HCT116 (cell line): ENCODE measurements around the gene CDK1. TPM values are rescaled to one million over a fixed set of nuclear protein-coding genes. Genes with fewer than 3 reads are reported as not detected.

Experiments used
- ATAC-seq: fragments of 200-7000 bp; cut with Tn5 transposase; 2 replicates; pipeline ENCODE4 v1.9.1; 2020; ENCODE audit warnings: mild to moderate bottlenecking, moderate library complexity
- BruUV-seq: library from RNA; stranded (reverse); fragments of 400-500 nt; replicated peaks from 2 replicates; lab custom pipeline; 2021; lab: Mats Ljungman, UMichigan
- CTCF ChIA-PET: fragments of 300-600 bp; sonication (Branson Sonifier 250); formaldehyde crosslinking; loops from one replicate; lab custom pipeline; 2021; ENCODE audit warnings: antibody characterized with exemption; lab: Charles Lee
- POLR2A ChIA-PET: fragments of 300-600, 350-600 bp; sonication (Branson Sonifier 250); formaldehyde crosslinking; loops from one replicate; lab custom pipeline; 2021; ENCODE audit warnings: antibody characterized with exemption; lab: Charles Lee
- RAD21 ChIA-PET, 2 experiments: fragments of 300-600 bp; sonication (Branson Sonifier 250); formaldehyde crosslinking; loops; one replicate each; lab custom pipeline; 2023; ENCODE audit warnings: low total read pairs in 2 of 2; ENCODE audit not compliant: uncharacterized antibody in 2 of 2, unreplicated experiment in 2 of 2, low non-redundant PET in 1 of 2; lab: Charles Lee
- DNase-seq: peaks from one replicate; pipeline ENCODE4 v3.0.0-alpha.2; 2010; ENCODE audit warnings: low read depth, low spot score
- H2AFZ ChIP-seq: fragments of 200-600 bp; shearing (Covaris generic), sonication (generic); 2 replicates; pipeline ENCODE4 v1.6.1; 2017; ENCODE audit warnings: low read depth, mixed run types, mixed read lengths, antibody characterized with exemption, low read length; ENCODE audit not compliant: poor library complexity, severe bottlenecking
- H3K27ac ChIP-seq: 2 replicates; pipeline ENCODE4 v1.5.1; 2012; ENCODE audit warnings: low read depth, low read length
- H3K27me3 ChIP-seq: fragments of 200-600 bp; sonication (generic); 2 replicates; pipeline ENCODE4 v1.6.1; 2016; ENCODE audit warnings: mixed run types, low read length, mixed read lengths; ENCODE audit not compliant: insufficient read depth
- H3K36me3 ChIP-seq, 2 experiments: fragments of 200-500 bp in 1 of 2; fragments of 200-600 bp in 1 of 2; sonication (Bioruptor generic) in 1 of 2; sonication (generic) in 1 of 2; 2 replicates each; pipeline versions ENCODE4 v1.5.1 to v1.6.1; 2014 to 2016; ENCODE audit warnings: low read length in 2 of 2, inconsistent platforms in 1 of 2, mixed read lengths in 1 of 2, mixed run types in 1 of 2; ENCODE audit not compliant: insufficient read depth in 2 of 2, control insufficient read depth in 1 of 2
- H3K4me1 ChIP-seq, 2 experiments: fragments of 200-600 bp in 1 of 2; sonication (generic) in 1 of 2; 2 replicates each; pipeline versions ENCODE4 v1.5.1 to v1.6.1; 2012 to 2017; ENCODE audit warnings: low read length in 2 of 2, inconsistent platforms in 1 of 2, mild to moderate bottlenecking in 1 of 2, mixed read lengths in 1 of 2, mixed run types in 1 of 2, moderate library complexity in 1 of 2; ENCODE audit not compliant: insufficient read depth in 2 of 2, control insufficient read depth in 1 of 2
- H3K4me2 ChIP-seq: fragments of 200-600 bp; sonication (generic); 2 replicates; pipeline ENCODE4 v1.6.1; 2017; ENCODE audit warnings: mixed run types, low read length, mixed read lengths
- H3K4me3 ChIP-seq, 2 experiments: fragments of 200-600 bp in 1 of 2; sonication (generic) in 1 of 2; replicated peaks in 1 of 2; 2 replicates each; pipeline ENCODE4 v1.5.1; 2011 to 2016; ENCODE audit warnings: low read length in 2 of 2, control low read depth in 1 of 2, low read depth in 1 of 2, mild to moderate bottlenecking in 1 of 2, mixed read lengths in 1 of 2, mixed run types in 1 of 2
- H3K79me2 ChIP-seq: fragments of 200-600 bp; sonication (generic); 2 replicates; pipeline ENCODE4 v1.6.1; 2017; ENCODE audit warnings: mild to moderate bottlenecking, mixed run types, low read length, moderate library complexity, mixed read lengths; ENCODE audit not compliant: insufficient read depth
- H3K9ac ChIP-seq: fragments of 200-600 bp; sonication (generic); 2 replicates; pipeline ENCODE4 v1.6.1; 2016; ENCODE audit warnings: low read length, mixed read lengths
- H3K9me2 ChIP-seq: fragments of 200-600 bp; sonication (generic), shearing (Covaris generic); 2 replicates; pipeline ENCODE4 v1.6.1; 2017; ENCODE audit warnings: mixed run types, mild to moderate bottlenecking, moderate library complexity; ENCODE audit not compliant: insufficient read depth
- H3K9me3 ChIP-seq, 2 experiments: fragments of 200-500 bp in 1 of 2; fragments of 200-600 bp in 1 of 2; sonication (Bioruptor generic) in 1 of 2; sonication (generic) in 1 of 2; 2 replicates each; pipeline ENCODE4 v1.6.1; 2014 to 2017; ENCODE audit warnings: low read length in 2 of 2, mixed read lengths in 2 of 2, inconsistent platforms in 1 of 2, low read depth in 1 of 2, mild to moderate bottlenecking in 1 of 2, mixed run types in 1 of 2, moderate library complexity in 1 of 2; ENCODE audit not compliant: control insufficient read depth in 1 of 2, insufficient read depth in 1 of 2
- H4K20me1 ChIP-seq: fragments of 200-600 bp; sonication (generic), shearing (Covaris generic); 2 replicates; pipeline ENCODE4 v1.6.1; 2017; ENCODE audit warnings: mixed run types, mild to moderate bottlenecking, moderate library complexity; ENCODE audit not compliant: insufficient read depth
- CBX3 ChIP-seq: IDR thresholded peaks from 2 replicates; pipeline ENCODE4 v1.6.1; 2012; ENCODE audit warnings: low read depth
- EZH2 ChIP-seq: fragments of 200-600 bp; sonication (generic); IDR thresholded peaks from 2 replicates; pipeline ENCODE4 v1.6.1; 2017; ENCODE audit warnings: antibody characterized with exemption, mixed run types
- EZH2phosphoT487 ChIP-seq: fragments of 200-600 bp; IDR thresholded peaks from 2 replicates; pipeline ENCODE4 v1.6.1; 2018; ENCODE audit warnings: antibody characterized with exemption, borderline replicate concordance
- FOSL1 ChIP-seq: IDR thresholded peaks from 2 replicates; pipeline ENCODE4 v1.6.1; 2012; ENCODE audit warnings: low read depth
- JUND ChIP-seq: IDR thresholded peaks from 2 replicates; pipeline ENCODE4 v1.6.1; 2012
- POLR2A ChIP-seq: IDR thresholded peaks from 2 replicates; pipeline ENCODE4 v1.7.0; 2011; ENCODE audit warnings: borderline replicate concordance; ENCODE audit not compliant: insufficient read depth, insufficient read length; ENCODE audit errors: extremely low read depth
- POLR2AphosphoS5 ChIP-seq: IDR thresholded peaks from 2 replicates; pipeline ENCODE4 v1.6.1; 2011; ENCODE audit warnings: mild to moderate bottlenecking, low read depth, low read length, moderate library complexity
- RAD21 ChIP-seq: IDR thresholded peaks from 2 replicates; pipeline ENCODE4 v1.6.1; 2012; ENCODE audit warnings: low read depth, mild to moderate bottlenecking
- SIN3A ChIP-seq: IDR thresholded peaks from 2 replicates; pipeline ENCODE4 v1.6.1; 2012; ENCODE audit warnings: low read depth
- SP1 ChIP-seq: IDR thresholded peaks from 2 replicates; pipeline ENCODE4 v1.6.1; 2012; ENCODE audit warnings: low read depth
- SRF ChIP-seq: IDR thresholded peaks from 2 replicates; pipeline ENCODE4 v1.6.1; 2012; ENCODE audit warnings: low read depth
- YY1 ChIP-seq: IDR thresholded peaks from 2 replicates; pipeline ENCODE4 v1.6.1; 2011; ENCODE audit warnings: low read length, low read depth, moderate library complexity, mild to moderate bottlenecking; ENCODE audit not compliant: insufficient replicate concordance; ENCODE audit errors: extremely low read depth
- ZFX ChIP-seq: fragments of 450-650 bp; IDR thresholded peaks from 2 replicates; pipeline ENCODE4 v1.6.1; 2017
- ZNF274 ChIP-seq: fragments of 200-500 bp; sonication (Bioruptor generic); IDR thresholded peaks from 2 replicates; pipeline ENCODE4 v1.6.1; 2014; ENCODE audit warnings: mild to moderate bottlenecking, low read depth, low read length, inconsistent platforms
- intact Hi-C: fragments of 100-400 bp; cut with micrococcal nuclease; formaldehyde crosslinking; loops from 2 replicates; pipeline ENCODE4 v1.10.0; 2022
- total RNA-seq: library from RNA; stranded (reverse); gene quantifications from one replicate; pipeline ENCODE4 v1.2.1, GENCODE V29; 2021; ENCODE audit not compliant: unreplicated experiment
- TF ChIP-seq, protein P1 (sequence below): IDR thresholded peaks from 2 replicates; pipeline ENCODE4 v1.6.1; 2011; ENCODE audit warnings: mild to moderate bottlenecking, low read length, moderate library complexity; ENCODE audit not compliant: insufficient replicate concordance; ENCODE audit errors: extremely low read depth
- TF ChIP-seq, protein P2 (sequence below), 3 experiments: fragments of 200-600 bp in 1 of 3; sonication (generic) in 1 of 3; IDR thresholded peaks in 2 of 3; conservative IDR thresholded peaks in 1 of 3; 2 replicates each; pipeline ENCODE4 v1.5.1; 2012 to 2017; ENCODE audit warnings: low read depth in 2 of 3, low read length in 2 of 3, antibody characterized with exemption in 1 of 3, borderline replicate concordance in 1 of 3, control low read depth in 1 of 3, mild to moderate bottlenecking in 1 of 3, mixed read lengths in 1 of 3, mixed run types in 1 of 3, moderate library complexity in 1 of 3; ENCODE audit not compliant: insufficient read depth in 1 of 3
- TF ChIP-seq, protein P3 (sequence below): IDR thresholded peaks from 2 replicates; pipeline ENCODE4 v1.6.1; 2012
- TF ChIP-seq, protein P4 (sequence below): IDR thresholded peaks from 2 replicates; pipeline ENCODE4 v1.6.1; 2012

Gene CDK1
- total RNA-seq, 1 experiment from 2014 or later, result 104 TPM

DNA sequence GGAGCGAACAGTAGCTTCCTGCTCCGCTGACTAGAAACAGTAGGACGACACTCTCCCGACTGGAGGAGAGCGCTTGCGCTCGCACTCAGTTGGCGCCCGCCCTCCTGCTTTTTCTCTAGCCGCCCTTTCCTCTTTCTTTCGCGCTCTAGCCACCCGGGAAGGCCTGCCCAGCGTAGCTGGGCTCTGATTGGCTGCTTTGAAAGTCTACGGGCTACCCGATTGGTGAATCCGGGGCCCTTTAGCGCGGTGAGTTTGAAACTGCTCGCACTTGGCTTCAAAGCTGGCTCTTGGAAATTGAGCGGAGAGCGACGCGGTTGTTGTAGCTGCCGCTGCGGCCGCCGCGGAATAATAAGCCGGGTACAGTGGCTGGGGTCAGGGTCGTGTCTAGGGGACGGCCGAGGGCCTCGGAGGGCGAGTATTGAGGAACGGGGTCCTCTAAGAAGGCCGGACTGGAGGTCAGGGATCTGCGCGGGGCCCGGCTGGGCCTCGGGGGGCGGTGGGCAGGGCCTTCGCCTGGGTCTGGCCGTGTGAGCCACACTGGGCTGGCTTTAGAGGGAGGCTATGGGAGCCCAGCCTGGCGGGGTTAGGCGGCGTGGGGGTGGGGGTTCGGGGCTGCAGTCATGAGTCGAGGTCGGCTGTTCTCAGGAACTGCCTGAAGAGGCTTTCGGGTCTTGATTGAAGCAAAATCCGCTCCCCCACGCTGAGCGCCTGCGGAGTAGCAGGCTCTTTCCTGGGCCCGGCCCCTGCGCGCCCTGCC is at the start of gene CDK1 (continued):
- TF ChIP-seq RAD21 (no peak), SRF (no peak), CBX3 (no peak), POLR2AphosphoS5 (peak; percentile 86), EZH2 (no peak), POLR2A (peak; percentile 70), YY1 (peak; percentile 14), ZFX (peak; percentile 87; the same call in 1 of the 2 replicates)

DNA sequence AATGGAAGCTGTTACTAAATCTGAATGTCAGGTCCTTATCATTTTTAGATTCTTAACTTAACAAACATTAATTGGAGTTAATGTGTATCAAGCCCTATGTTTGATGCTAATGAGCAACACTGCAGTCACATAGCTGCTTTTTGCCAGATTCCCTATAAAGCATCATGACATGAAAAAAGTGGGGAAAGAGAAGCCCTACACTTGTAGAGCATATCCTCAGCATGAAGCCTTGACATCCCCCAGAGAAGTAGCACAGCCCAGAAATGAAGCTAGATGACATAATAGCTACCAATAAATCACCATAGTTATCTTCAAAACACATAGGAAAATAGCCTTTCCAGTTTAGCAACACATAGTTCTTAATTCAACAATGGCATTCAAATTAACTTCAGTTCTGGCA is 49.2 kb upstream of the CDK1 start:
- H3K27me3 ChIP-seq, result no peaks in the 10 kb centered on the region
- no peak overlapping the region for H2AFZ ChIP-seq
- CTCF ChIA-PET, result no interaction called here
- H4K20me1 ChIP-seq, result no peaks in the 10 kb centered on the region
- DNase-seq (no peak), ATAC-seq (no peak)
- no peak overlapping the region for H3K27ac ChIP-seq
- H3K4me2 ChIP-seq, result no peak overlapping the region
- H3K79me2 ChIP-seq, result no peaks in the 10 kb centered on the region
- intact Hi-C loops, result no loop called here
- TF ChIP-seq ZNF274 (no peak), EZH2phosphoT487 (no peak), RAD21 (no peak), EZH2 (no peak), SIN3A (no peak), ZFX (no peak), FOSL1 (no peak), JUND (no peak), YY1 (no peak), SRF (no peak), SP1 (no peak)
- TF ChIP-seq, protein P1, sequence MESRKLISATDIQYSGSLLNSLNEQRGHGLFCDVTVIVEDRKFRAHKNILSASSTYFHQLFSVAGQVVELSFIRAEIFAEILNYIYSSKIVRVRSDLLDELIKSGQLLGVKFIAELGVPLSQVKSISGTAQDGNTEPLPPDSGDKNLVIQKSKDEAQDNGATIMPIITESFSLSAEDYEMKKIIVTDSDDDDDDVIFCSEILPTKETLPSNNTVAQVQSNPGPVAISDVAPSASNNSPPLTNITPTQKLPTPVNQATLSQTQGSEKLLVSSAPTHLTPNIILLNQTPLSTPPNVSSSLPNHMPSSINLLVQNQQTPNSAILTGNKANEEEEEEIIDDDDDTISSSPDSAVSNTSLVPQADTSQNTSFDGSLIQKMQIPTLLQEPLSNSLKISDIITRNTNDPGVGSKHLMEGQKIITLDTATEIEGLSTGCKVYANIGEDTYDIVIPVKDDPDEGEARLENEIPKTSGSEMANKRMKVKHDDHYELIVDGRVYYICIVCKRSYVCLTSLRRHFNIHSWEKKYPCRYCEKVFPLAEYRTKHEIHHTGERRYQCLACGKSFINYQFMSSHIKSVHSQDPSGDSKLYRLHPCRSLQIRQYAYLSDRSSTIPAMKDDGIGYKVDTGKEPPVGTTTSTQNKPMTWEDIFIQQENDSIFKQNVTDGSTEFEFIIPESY, result no peak
- TF ChIP-seq, protein P2, sequence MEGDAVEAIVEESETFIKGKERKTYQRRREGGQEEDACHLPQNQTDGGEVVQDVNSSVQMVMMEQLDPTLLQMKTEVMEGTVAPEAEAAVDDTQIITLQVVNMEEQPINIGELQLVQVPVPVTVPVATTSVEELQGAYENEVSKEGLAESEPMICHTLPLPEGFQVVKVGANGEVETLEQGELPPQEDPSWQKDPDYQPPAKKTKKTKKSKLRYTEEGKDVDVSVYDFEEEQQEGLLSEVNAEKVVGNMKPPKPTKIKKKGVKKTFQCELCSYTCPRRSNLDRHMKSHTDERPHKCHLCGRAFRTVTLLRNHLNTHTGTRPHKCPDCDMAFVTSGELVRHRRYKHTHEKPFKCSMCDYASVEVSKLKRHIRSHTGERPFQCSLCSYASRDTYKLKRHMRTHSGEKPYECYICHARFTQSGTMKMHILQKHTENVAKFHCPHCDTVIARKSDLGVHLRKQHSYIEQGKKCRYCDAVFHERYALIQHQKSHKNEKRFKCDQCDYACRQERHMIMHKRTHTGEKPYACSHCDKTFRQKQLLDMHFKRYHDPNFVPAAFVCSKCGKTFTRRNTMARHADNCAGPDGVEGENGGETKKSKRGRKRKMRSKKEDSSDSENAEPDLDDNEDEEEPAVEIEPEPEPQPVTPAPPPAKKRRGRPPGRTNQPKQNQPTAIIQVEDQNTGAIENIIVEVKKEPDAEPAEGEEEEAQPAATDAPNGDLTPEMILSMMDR (IDR thresholded peaks at IDR 0.05 in 2 of 3, conservative IDR thresholded peaks at IDR 0.05 in 1 of 3; ENCODE audit: borderline replicate concordance in 1 of 3, insufficient read depth in 1 of 3, low read depth in 2 of 3, low read length in 2 of 3), result no peak
- TF ChIP-seq, protein P3, sequence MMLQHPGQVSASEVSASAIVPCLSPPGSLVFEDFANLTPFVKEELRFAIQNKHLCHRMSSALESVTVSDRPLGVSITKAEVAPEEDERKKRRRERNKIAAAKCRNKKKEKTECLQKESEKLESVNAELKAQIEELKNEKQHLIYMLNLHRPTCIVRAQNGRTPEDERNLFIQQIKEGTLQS, result no peak
- TF ChIP-seq, protein P4, sequence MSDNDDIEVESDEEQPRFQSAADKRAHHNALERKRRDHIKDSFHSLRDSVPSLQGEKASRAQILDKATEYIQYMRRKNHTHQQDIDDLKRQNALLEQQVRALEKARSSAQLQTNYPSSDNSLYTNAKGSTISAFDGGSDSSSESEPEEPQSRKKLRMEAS, result no peak
- H3K9me3 ChIP-seq, result no peaks in the 10 kb centered on the region
- no peaks in the 10 kb centered on the region for H3K36me3 ChIP-seq
- POLR2A ChIA-PET, result no interaction called here
- peaks cover 5 to 18% of the 10 kb centered on the region in 2 experiments; a peak in 3 of 4 replicates for H3K4me1 ChIP-seq
- RAD21 ChIA-PET, result interaction anchor here in 1 of 2 experiments (0.5 kb wide), 1 partner anchor 1334 kb away, joined by 3 read pairs; no protein-coding TSS in a partner anchor
- no TSS peak for BruUV-seq
- no peak overlapping the region for H3K9ac ChIP-seq
- no peaks in the 10 kb centered on the region for H3K9me2 ChIP-seq
- no peak overlapping the region for H3K4me3 ChIP-seq
